ENCODE measurements around the gene MTURN.

- TF ChIP-seq CTCF (IDR thresholded peaks at IDR 0.05) (no peak), POLR2A (IDR thresholded peaks at IDR 0.05) (no peak)
These were observed 35.9 kb downstream of the MTURN start for GRCh38 chr7:30170476-30171205.
